ENCODE data around the gene C2CD5. TPM values are rescaled to one million over a fixed set of nuclear protein-coding genes. Genes with fewer than 3 reads are reported as not detected.

C2CD5 gene
- total and polyA plus RNA-seq, 2 of the 4 experiments (the other 2 are of a cell fraction): 14.5 to 15.8 TPM

GRCh38 chr12:22574921-22575320 is 30.6 kb upstream of the C2CD5 start:
- no peak overlapping the region for H3K4ac ChIP-seq (ENCODE audit: low read depth, low read length)
- no TSS peak for BruUV-seq (replicated peaks)
- POLR2A ChIA-PET (ENCODE audit: unreplicated experiment): no interaction called here
- dilution Hi-C loops (cut with HindIII; ENCODE audit: low sequenced_read_pairs, unreplicated experiment): no loop called here
- no peaks in the 10 kb centered on the region for H3K79me1 ChIP-seq (ENCODE audit: low read depth in 1 of 2, low read length in 2 of 2)
- no peaks in the 10 kb centered on the region for H4K20me1 ChIP-seq (ENCODE audit: insufficient read depth, low read length)
- H3K56ac ChIP-seq (ENCODE audit: extremely low read depth, insufficient read depth, low read length): no peak overlapping the region
- H3K18ac ChIP-seq (ENCODE audit: low read depth, low read length): no peak overlapping the region
- no peaks in the 10 kb centered on the region for H3K9me1 ChIP-seq (ENCODE audit: insufficient read depth, low read length)
- no peak overlapping the region for H3K4me2 ChIP-seq (ENCODE audit: low read depth, low read length)
- WGBS, 2 experiments (ENCODE audit: extremely low coverage in 2 of 2, insufficient read length in 1 of 2): no CpG with 5 or more reads among the region's 3 CpGs
- H3K36me3 ChIP-seq (ENCODE audit: control insufficient read depth, insufficient read depth, low read length): no peaks in the 10 kb centered on the region
- no peak overlapping the region for H4K91ac ChIP-seq (ENCODE audit: insufficient read depth, low read depth, low read length)
- no peak overlapping the region for H2BK15ac ChIP-seq (ENCODE audit: low read depth, low read length)
- H4K8ac ChIP-seq (ENCODE audit: low read depth in 2 of 2, low read length in 2 of 2): no peak overlapping the region
- ATAC-seq (ENCODE audit: low read depth) (no peak), DNase-seq (no peak)
- intact Hi-C loops (cut with micrococcal nuclease): no loop called here
- no peak overlapping the region for H2BK120ac ChIP-seq (ENCODE audit: low read depth, low read length)
- H2BK20ac ChIP-seq (ENCODE audit: low read depth, low read length): no peak overlapping the region
- H3K23ac ChIP-seq (ENCODE audit: low read depth, low read length): no peak overlapping the region
- no peak overlapping the region for H2AK5ac ChIP-seq (ENCODE audit: low read depth, low read length)
- H3K4me1 ChIP-seq (ENCODE audit: control insufficient read depth, insufficient read depth, low read length): no peaks in the 10 kb centered on the region
- H3K27me3 ChIP-seq (ENCODE audit: control insufficient read depth, insufficient read depth, low read length): no peaks in the 10 kb centered on the region
- no peak overlapping the region for H2AK9ac ChIP-seq (replicated peaks; ENCODE audit: low read depth, low read length, poor library complexity)
- in situ Hi-C loops (cut with MboI; ENCODE audit: low sequenced_read_pairs): no loop called here
- H3K14ac ChIP-seq (replicated peaks; ENCODE audit: low read depth, low read length): no peak overlapping the region
- H4K5ac ChIP-seq (ENCODE audit: low read depth, low read length): no peak overlapping the region
- H3K9me3 ChIP-seq (ENCODE audit: control insufficient read depth, insufficient read depth, low read length): no peaks in the 10 kb centered on the region
- TF ChIP-seq MAZ (IDR thresholded peaks at IDR 0.05; ENCODE audit: borderline replicate concordance, low read depth, low read length) (no peak), FOS (IDR thresholded peaks at IDR 0.05; ENCODE audit: low read depth, low read length) (no peak), RFX5 (IDR thresholded peaks at IDR 0.05; ENCODE audit: low read depth, low read length) (no peak), CEBPB (IDR thresholded peaks at IDR 0.05; ENCODE audit: low read depth, low read length) (no peak), ELK1 (IDR thresholded peaks at IDR 0.05; ENCODE audit: borderline replicate concordance, low read depth, low read length) (no peak), SMC3 (IDR thresholded peaks at IDR 0.05; ENCODE audit: low read depth, low read length) (no peak), RAD21 (IDR thresholded peaks at IDR 0.05; ENCODE audit: low read length) (no peak), MXI1 (IDR thresholded peaks at IDR 0.05; ENCODE audit: borderline replicate concordance, low read depth, low read length) (no peak), POLR2A (IDR thresholded peaks at IDR 0.05; ENCODE audit: low read depth, low read length) (no peak), USF2 (IDR thresholded peaks at IDR 0.05; ENCODE audit: low read depth, low read length) (no peak), RCOR1 (IDR thresholded peaks at IDR 0.05; ENCODE audit: insufficient replicate concordance, low read length) (no peak)
- H3K4me3 ChIP-seq (ENCODE audit: insufficient read depth, low read depth, low read length): no peak overlapping the region
- H2AFZ ChIP-seq (replicated peaks; ENCODE audit: low read length, poor library complexity): no peak overlapping the region
- H3K9ac ChIP-seq (ENCODE audit: low read depth, low read length): no peak overlapping the region
- H3K27ac ChIP-seq (ENCODE audit: insufficient read depth, low read length): no peak overlapping the region
- CTCF ChIA-PET: no interaction called here
- H2BK5ac ChIP-seq (ENCODE audit: low read depth, low read length, poor library complexity, severe bottlenecking): no peak overlapping the region

Data from IMR-90 (cell line).